T-helper 9 cell (primary cell): ENCODE data around the gene FAM163B.

ENCODE experiments used
- DNase-seq: peaks from one replicate; pipeline ENCODE4 v3.0.0-alpha.2; 2020

Gene FAM163B

GRCh38 chr9:133580419-133580738 is 28.8 kb downstream of the FAM163B start:
- no peak for DNase-seq

DNA sequence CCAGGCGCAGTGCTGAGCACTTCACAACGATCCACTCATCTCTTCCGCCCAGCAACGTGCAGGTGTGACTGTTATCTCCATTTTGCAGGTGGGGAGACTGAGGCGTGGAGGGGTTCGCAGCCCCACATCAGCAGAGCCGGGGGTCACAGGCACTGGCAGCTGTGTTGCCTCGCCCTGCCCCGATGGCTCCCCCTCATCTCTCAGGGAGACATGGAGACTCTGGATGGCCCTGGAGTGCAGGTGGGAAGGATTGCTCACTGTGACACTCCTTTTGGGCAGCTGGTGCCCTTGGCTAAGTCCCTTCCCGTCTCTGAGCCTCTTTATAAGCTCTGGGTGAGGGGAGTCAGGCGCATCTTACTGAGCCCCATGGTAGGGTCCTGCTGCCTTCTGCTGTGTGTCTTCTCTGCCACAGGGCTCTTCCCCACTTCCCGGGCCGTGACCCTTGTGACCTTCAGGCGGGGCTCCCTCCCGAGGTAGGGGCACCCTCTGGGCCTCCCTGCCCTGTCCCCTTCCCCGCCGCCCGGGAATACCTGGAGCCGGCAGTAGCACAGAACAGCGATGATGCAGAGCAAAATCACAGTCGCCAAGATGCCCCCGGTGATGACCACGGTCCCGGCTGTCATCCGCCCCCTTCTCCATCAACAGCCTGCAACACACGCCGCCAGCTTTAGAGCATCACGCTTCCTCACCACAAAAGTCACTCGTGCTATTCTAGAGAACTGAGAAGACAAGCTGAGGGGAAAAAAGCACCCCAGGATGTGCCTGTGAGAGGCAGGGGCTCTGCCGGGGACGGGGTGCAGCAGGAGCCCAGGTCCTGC is 29.4 kb downstream of the FAM163B start:
- DNase-seq: no peak

DNA sequence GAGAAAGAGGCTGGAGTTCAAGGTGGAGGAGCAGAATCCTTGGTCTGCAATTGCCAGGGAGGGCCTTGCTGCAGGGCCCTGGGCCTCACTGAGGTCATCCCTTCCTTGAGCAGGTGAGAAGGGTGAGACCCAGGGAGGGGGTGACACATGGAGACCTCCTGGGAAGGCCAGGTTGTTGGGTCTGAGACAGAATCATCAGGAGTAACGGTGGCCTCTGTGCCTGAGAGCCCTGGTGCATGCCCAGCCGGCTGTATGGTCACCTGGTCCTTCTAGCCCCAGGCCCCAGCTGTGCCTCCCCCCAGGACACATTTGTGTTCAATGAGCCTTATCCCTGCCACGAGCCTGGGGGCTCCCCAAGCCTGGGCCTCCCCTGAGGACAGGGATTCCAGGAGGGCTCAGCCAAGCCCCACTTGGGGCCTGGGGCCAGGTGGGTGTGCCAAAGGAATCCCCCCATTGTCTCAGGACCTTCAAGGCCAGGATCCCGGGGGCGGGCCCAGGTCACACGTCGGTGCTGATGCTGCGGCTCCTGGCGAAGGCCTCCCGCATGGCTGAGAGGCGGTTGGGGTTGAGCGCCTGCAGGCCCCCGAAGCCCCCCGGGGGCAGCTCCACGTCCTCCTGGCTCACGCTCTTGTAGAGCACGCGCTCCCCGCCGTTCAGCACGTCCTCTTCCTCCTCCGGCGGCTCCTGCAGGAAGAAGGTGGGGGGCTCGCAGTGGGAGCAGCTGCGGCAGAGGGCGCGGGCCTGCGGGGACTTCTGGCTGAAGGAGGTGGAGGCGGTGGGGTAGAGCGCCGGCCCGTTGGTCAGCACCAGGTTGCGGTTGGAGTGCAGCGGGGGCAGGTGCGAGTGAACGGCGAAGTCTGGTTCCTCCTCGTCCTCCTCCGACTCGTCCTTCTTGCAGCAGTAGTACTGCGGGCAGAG is 30.4 kb downstream of the FAM163B start:
- no peak for DNase-seq

DNA sequence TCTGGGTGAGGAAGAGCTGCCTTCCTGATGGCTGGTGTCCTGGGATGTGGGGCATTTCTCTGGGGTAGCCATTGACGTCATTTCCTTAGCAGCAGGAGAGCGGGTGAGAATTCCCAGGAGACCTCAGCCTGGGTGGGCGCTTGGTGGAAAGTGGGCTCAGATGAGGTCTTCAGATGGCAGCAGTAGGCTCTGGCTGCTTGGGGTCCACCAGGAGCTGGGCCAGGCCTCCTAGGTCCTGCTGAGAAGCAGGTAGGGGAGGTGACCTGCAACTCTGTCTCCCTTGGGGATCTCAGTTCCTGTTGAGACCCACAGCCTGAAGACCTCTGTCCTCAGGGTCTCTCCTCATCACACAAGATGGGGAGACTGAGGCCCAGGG is 31.5 kb downstream of the FAM163B start:
- no peak for DNase-seq

GRCh38 chr9:133576875-133577736 is 32.1 kb downstream of the FAM163B start:
- no peak for DNase-seq

DNA sequence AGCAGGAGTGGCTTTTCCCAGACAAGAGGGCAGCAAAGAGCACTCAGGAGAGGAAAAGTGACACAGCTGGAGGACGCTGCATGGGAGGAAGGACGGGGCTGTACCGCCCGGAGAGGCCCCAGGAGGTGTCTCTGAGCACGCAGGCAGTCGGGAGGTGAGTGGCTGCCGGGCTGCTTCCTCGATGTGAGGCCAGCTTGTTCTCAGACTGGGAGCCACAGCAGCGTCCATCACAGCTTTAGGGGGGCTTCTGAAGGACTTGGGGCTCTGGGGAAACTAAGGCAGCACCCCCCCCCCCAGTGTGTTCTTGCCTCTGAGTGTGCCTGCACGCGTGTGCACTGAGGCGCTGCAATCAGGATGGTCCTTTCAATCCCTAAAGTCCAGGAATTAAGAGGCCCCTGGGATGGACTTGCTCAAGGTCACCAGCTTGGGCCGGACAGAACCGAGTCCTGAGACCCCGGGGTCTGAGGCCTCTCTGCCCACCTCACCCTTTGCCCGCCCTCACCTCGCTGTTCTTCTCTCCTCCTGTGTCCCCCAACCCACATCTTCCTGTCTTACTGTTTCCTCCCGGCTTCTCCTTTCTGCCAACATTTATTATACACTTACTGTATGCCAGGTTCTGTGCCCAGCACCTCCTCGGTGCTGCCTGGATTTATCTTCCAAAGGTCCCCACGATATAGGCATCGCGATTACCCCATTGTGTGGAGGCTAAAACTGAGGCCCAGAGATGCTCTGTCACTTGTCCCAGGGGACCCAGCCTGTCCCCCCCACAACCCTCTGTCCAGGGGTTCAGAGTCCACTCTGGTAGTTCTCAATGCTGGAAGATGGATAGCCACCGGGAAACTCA is 32.9 kb downstream of the FAM163B start:
- no peak for DNase-seq

- no peak for DNase-seq
These were observed 33.8 kb downstream of the FAM163B start for GRCh38 chr9:133575186-133576030.

- DNase-seq: no peak
These were observed 34.4 kb downstream of the FAM163B start for GRCh38 chr9:133574771-133575170.

DNA sequence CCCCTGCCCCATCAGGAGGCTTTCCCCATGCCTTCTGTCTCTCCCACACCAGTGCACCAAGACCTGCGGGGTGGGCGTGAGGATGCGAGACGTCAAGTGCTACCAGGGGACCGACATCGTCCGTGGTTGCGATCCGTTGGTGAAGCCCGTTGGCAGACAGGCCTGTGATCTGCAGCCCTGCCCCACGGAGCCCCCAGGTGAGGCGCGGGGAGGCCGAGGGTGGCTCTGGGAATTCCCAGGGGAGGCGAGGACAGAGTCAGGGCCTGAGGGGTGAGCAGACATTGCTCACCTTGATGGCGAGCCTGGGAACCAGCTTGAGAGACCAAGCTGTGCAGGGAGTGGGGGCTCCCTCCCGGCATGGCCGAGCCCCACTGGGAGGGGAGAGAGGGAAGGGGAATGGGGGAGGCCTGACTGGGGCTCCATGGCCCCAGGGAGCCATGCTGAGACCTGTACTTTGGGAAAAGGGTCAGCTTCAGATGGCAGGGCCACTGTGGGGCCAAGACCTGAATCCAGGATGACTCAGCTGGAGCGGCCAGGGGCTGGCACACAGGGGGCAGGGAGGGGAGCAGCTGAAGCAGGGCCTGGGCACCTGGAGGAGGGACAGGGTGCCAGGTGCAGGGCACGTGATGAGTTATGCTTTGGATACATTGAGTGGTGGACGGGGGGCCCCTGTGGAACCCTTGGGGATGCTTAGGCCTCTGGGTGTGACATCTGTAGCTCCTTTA is 35.2 kb downstream of the FAM163B start:
- no peak for DNase-seq

- DNase-seq: no peak
These were observed 36.3 kb downstream of the FAM163B start for GRCh38 chr9:133572821-133573361.

DNA sequence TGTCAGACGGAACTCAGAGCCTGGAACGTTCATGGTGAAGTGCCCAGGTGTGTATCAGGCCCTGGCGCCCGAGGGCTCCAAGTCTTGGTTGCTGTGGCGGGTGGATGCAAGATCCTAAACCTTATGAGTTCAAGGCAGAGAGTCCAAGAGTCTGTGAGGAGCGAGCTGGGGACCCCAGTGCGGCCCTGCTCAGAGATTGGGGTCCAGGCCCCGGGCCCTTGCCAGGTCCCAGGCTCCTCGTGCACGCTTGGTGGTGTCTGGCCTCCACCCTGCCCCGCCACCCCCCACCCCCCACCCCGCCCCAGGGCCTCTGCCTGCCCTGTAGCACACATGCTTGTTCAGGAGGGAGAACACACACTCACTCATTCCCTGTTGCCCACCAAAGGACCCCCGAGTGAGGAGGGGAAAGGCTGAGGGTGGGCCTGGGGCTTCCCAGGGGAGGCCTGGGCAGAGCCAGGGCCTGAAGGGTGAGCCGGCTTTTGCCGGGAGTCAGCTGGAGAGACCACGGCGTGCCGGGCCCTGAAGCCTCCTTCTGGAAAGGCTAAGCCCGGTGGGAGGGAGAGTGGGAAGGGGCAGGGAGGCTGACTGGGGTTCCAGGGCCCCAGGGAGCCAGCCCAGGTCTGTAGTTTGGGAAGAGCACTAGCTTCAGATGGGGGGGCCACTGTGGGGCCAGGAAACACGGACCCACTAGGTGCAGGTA is 37.1 kb downstream of the FAM163B start:
- no peak for DNase-seq

DNA sequence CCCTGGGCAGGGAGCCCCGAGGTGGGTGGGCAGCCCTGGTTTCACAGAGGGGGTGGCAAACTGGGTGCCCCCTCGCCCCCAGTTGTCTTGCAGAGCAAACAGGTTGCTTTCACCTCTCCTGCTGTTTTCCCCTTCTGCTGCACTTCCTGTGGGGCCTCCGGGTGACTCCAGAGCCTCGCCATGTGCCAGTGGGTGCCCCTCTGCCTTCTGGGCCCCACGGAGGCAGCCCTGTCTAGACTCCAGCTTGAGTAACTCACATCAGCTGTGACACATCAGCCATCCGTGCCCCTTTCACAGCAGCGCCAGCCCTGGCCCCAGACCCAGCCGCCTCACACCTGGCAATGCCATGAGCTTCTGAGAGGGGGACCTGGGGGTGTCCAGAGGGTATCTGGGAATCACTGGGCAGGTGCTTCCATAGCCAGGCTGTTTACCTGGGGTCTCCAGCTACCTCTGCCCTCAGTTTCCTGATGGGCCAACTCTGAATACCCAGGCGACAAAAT is 37.7 kb downstream of the FAM163B start:
- no peak for DNase-seq

- DNase-seq: no peak
These were observed 38.5 kb downstream of the FAM163B start for GRCh38 chr9:133570691-133571080.

- DNase-seq: no peak
These were observed 39.1 kb downstream of the FAM163B start for GRCh38 chr9:133569891-133570690.

GRCh38 chr9:133569121-133569785 is 39.9 kb downstream of the FAM163B start:
- no peak for DNase-seq

- no peak for DNase-seq
These were observed 41.0 kb downstream of the FAM163B start for GRCh38 chr9:133568186-133568585.

GRCh38 chr9:133566817-133567216 is 42.4 kb downstream of the FAM163B start:
- no peak for DNase-seq

GRCh38 chr9:133566382-133566781 is 42.8 kb downstream of the FAM163B start:
- no peak for DNase-seq
